Measurements from ENCODE around the gene ARHGEF28.

Gene ARHGEF28

GRCh38 chr5:73912821-73913271, 286.9 kb downstream of the ARHGEF28 start:
- in situ Hi-C loops (cut with HindIII; ENCODE audit: low sequenced_read_pairs): no loop called here

DNA sequence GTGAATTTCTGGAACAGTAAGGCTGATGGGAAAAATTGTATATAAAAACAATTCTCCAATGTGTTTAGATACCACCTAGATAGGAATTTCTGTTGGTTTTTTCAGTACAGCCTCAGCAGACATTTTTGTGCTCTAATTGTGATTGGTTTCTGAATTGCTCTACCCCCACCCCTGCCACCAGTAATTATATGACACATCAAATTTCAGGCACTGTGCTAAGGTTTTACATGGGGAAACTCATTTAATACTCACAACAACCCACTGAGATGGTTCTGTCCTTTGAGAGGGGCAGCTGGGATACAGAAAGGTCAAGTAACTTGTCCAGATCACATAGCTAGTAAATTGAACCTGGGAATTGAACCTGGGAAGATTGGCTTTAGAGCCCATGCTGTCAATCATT, 288.0 kb downstream of the ARHGEF28 start:
- in situ Hi-C loops (cut with HindIII; ENCODE audit: low sequenced_read_pairs): no loop called here

GRCh38 chr5:73915345-73915744, 289.3 kb downstream of the ARHGEF28 start:
- in situ Hi-C loops (cut with HindIII; ENCODE audit: low sequenced_read_pairs): no loop called here

- in situ Hi-C loops (cut with HindIII; ENCODE audit: low sequenced_read_pairs): no loop called here
Measured at GRCh38 chr5:73917433-73917832, 291.4 kb downstream of the ARHGEF28 start.

GRCh38 chr5:73917891-73918290, 291.9 kb downstream of the ARHGEF28 start:
- in situ Hi-C loops (cut with HindIII; ENCODE audit: low sequenced_read_pairs): no loop called here

- in situ Hi-C loops (cut with HindIII; ENCODE audit: low sequenced_read_pairs): no loop called here
Measured at GRCh38 chr5:73918791-73919221, 292.8 kb downstream of the ARHGEF28 start.

GRCh38 chr5:73921741-73922140, 295.7 kb downstream of the ARHGEF28 start:
- in situ Hi-C loops (cut with HindIII; ENCODE audit: low sequenced_read_pairs): no loop called here

- in situ Hi-C loops (cut with HindIII; ENCODE audit: low sequenced_read_pairs): no loop called here
Measured at GRCh38 chr5:73922224-73922623, 296.2 kb downstream of the ARHGEF28 start.

GRCh38 chr5:73922875-73923557, 297.0 kb downstream of the ARHGEF28 start:
- in situ Hi-C loops (cut with HindIII; ENCODE audit: low sequenced_read_pairs): no loop called here

DNA sequence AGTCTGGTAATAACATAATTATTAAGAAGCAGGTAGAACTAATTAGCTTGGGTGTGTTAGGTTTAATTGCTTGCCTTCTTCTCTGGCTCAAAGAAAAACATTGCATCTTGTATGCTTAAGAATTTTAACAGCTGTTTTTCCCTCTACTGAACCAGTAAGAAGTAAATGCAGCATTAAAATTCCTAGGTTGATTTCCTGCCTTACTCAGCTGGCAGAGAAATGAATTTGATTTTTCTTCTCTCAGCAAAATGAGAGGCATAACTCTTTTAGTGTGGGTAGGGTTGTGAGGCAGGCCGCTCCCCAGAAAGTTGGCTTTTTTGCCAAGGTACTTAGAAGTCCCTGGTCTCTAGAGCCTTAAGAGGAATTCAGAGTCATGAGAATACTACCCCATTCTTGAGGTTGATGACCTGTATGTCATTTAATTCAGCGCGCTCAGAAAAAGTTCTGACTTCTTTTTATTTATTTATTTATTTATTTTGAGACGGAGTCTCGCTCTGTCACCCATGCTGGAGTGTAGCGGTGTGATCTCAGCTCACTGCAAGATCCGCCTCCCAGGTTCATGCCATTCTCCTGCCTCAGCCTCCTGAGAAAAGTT, 302.6 kb downstream of the ARHGEF28 start:
- in situ Hi-C loops (cut with HindIII; ENCODE audit: low sequenced_read_pairs): no loop called here

- in situ Hi-C loops (cut with HindIII; ENCODE audit: low sequenced_read_pairs): no loop called here
Measured at GRCh38 chr5:73935719-73936118, 309.7 kb downstream of the ARHGEF28 start.

- in situ Hi-C loops (cut with HindIII; ENCODE audit: low sequenced_read_pairs): no loop called here
Measured at GRCh38 chr5:73938280-73938937, 312.4 kb downstream of the ARHGEF28 start.

GRCh38 chr5:73938938-73939320, 312.9 kb downstream of the ARHGEF28 start:
- in situ Hi-C loops (cut with HindIII; ENCODE audit: low sequenced_read_pairs): no loop called here

DNA sequence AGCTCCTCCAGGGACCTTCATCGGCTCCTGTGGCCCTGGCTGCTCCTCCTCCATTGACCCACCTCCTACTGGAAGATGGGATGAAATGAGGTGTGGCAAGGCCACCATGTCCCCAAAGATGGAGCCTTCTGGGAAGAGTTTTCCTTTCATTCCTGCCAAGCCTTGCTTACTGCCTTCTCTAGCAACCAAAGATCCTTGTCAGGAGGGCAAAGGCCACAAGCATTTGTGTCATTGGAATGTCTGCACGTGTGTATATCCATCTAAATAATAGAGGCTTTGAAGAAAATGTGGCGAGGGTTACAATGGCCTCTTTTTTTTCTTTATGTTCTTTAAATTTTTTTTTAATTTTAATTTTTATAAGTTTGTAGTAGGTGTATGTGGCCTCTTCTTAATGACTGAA, 313.6 kb downstream of the ARHGEF28 start:
- in situ Hi-C loops (cut with HindIII; ENCODE audit: low sequenced_read_pairs): no loop called here

DNA sequence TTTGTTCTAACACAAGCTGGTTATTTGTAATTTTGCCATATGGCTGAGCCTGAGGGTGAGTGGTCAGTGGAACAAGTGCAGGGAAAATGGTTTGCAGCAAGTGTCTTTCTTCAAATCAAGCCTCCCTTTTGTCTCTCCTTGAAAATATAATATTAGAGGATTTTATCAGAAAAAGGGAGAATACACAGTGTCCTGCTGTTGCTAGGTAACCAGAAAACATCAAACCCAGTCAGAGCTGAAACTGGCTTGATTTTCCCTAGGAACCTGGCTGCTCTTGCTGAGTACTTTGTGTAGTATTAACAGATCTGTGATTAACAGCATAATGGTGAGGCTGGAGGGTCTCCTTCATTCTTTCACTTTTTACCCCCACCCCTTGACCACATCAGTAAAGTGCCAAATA, 314.0 kb downstream of the ARHGEF28 start:
- in situ Hi-C loops (cut with HindIII; ENCODE audit: low sequenced_read_pairs): no loop called here

DNA sequence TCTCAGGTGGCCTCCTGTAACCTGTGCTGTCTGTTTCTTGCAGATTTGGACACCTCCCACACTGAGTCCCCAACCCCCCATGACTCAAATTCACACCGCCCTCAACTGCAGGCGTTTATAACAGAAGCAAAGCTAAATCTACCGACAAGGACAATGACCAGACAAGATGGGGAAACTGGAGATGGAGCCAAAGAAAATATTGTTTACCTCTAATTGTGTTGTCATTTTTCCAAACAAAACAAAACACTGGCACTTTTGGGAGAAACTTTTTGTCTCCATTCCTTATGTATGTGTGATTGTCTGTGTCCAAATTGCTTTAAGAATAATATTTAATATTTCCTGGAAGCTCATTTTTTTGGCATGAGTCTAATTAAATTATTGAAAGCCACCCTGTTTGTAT, 314.8 kb downstream of the ARHGEF28 start:
- in situ Hi-C loops (cut with HindIII; ENCODE audit: low sequenced_read_pairs): no loop called here

DNA sequence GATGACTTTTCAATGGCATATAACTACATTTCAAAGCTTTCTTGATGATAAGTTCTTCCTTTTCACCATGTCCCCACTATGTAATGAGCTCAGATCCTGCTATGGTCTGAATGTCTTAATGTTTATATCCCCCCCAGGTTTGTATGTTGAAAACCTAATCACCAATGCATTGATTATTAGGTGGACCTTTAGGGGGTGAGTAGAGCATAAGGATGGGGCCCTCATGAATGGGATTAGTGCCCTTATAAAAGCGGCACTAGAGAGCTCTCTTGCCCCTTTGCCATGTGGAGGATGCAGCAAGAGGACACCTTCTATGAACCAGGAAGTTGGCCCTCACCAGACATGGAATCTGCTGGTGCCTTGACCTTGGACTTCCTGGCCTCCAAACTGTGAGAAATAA, 316.8 kb downstream of the ARHGEF28 start:
- in situ Hi-C loops (cut with HindIII; ENCODE audit: low sequenced_read_pairs): no loop called here

DNA sequence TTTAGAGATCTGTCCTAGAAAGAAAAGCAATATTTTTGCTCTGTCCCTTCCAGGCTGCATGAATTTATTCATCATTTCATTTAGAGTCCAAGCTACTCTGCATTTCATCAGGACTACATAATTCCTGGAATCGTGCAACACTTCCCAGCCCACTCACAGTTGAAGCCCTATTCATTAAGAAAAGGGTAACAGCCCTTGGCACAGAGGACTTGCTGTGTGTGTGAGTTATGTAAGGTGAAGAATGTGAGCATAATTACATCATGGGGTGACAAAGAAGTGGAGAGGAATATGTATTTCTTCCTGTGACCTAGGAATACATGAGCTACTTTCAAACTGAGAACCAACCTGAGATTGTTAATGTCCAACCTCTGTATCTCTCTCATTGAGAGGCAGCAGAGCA, 317.4 kb downstream of the ARHGEF28 start:
- in situ Hi-C loops (cut with HindIII; ENCODE audit: low sequenced_read_pairs): no loop called here

DNA sequence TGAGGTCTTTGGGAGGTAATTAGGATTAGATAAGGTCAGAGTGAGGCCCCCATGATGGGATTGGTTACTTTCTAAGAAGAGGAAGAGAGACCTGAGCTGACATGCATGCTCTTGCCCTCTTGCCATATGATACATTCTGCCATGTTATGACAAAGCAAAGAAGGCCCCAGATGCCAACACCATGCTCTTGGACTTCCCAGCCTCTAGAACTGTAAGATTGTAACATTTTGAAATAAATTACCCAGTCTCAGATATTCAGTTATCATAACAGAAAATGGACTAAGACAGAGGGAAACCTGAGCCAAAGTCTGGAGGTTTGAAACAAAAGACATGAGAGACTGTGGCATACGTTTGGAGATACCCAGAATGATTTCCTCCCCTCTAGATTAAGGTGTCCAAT, 318.6 kb downstream of the ARHGEF28 start:
- in situ Hi-C loops (cut with HindIII; ENCODE audit: low sequenced_read_pairs): no loop called here

DNA sequence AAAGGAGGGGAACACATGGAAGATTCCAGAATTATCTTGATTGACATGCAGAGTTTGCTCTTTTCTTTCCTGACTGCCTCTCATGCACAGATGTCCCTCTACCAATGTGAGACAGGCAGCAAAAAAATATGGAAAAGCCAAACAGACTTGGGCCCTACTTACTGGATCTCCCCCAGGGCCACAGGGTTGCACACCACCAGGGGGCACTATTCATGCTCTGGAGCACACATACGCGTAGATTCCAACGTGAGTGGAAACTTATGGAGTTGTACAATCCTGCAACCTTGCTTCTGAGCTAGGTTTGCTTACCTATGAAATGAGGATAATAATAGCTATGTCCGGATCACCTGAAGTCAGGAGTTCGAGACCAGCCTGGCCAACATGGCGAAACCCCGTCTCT, 319.5 kb downstream of the ARHGEF28 start:
- in situ Hi-C loops (cut with HindIII; ENCODE audit: low sequenced_read_pairs): no loop called here

- in situ Hi-C loops (cut with HindIII; ENCODE audit: low sequenced_read_pairs): no loop called here
Measured at GRCh38 chr5:73946278-73946677, 320.3 kb downstream of the ARHGEF28 start.

- in situ Hi-C loops (cut with HindIII; ENCODE audit: low sequenced_read_pairs): no loop called here
Measured at GRCh38 chr5:73946919-73947602, 321.1 kb downstream of the ARHGEF28 start.

Measured in DLD1 (cell line).